ENCODE measurements around the gene MIR17HG. TPM values are rescaled to one million over a fixed set of nuclear protein-coding genes. Genes with fewer than 3 reads are reported as not detected.

Gene MIR17HG
- total RNA-seq, 4 donors from 2014 or later = 0.95 to 21.0 (median 4.5) TPM

DNA sequence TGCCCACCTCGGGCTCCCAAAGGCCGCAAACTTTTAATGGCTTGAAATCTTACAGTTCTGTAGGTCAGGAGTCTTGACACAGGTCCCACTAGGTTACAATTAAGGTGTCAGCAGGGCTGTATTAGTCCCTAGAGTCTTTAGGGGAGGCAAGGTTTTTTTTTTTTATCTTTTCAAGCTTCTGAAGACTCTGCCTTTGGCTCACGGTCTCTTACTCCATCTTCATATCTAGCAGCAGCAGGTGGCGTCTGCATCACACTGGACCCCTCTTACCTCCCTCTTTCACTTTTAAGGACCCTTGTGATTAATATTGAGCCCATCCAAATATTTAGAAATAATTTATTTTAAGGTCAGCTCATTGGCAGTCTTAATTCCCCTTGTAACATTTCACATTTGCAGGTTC is 11.6 kb downstream of the MIR17HG start:
- intact Hi-C loops (cut with DNase I) = no loop called here
- H3K4me1 ChIP-seq = peaks cover 0 to under 1% (median 0%) of the 10 kb centered on the region in 3 donors
- H3K27me3 ChIP-seq = no peaks in the 10 kb centered on the region
- no peak overlapping the region for H3K27ac ChIP-seq
- no peak for DNase-seq
- TF ChIP-seq, protein P1, sequence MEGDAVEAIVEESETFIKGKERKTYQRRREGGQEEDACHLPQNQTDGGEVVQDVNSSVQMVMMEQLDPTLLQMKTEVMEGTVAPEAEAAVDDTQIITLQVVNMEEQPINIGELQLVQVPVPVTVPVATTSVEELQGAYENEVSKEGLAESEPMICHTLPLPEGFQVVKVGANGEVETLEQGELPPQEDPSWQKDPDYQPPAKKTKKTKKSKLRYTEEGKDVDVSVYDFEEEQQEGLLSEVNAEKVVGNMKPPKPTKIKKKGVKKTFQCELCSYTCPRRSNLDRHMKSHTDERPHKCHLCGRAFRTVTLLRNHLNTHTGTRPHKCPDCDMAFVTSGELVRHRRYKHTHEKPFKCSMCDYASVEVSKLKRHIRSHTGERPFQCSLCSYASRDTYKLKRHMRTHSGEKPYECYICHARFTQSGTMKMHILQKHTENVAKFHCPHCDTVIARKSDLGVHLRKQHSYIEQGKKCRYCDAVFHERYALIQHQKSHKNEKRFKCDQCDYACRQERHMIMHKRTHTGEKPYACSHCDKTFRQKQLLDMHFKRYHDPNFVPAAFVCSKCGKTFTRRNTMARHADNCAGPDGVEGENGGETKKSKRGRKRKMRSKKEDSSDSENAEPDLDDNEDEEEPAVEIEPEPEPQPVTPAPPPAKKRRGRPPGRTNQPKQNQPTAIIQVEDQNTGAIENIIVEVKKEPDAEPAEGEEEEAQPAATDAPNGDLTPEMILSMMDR (IDR thresholded peaks at IDR 0.05) = no peak
- TF ChIP-seq POLR2A (IDR thresholded peaks at IDR 0.05) = no peak
- H3K36me3 ChIP-seq = peaks cover 0 to 38% (median 6%) of the 10 kb centered on the region in 3 donors
- no peak overlapping the region for H3K4me3 ChIP-seq
- no peaks in the 10 kb centered on the region for H3K9me3 ChIP-seq
- WGBS, 2 donors = 79 to 90% methylated on average over 4 of the region's 4 CpGs

DNA sequence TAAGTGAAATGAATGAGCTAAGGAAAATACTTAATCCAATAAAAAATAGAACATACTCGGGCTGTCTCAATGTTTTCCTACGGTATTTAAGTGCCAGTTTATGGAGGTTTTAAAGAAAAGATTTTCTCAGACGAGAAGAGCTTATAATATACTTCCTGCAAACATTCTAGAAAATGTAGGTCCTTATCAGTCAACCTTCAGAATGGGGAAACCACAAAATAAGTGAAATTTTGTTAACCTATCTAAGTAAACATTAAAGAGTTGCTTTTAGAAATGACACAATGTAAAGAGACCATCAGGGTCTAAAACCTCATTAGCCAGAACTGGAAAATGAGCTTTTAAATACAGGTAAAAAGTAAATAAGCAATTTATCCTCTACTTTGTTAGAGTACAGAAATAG is 12.1 kb downstream of the MIR17HG start:
- Histone ChIP-seq H3K4me3 (no peak overlapping the region), H3K4me1 (no peaks in the 10 kb centered on the region), H3K36me3 (peaks cover 0 to 33% (median 6%) of the 10 kb centered on the region in 3 donors), H3K9me3 (no peaks in the 10 kb centered on the region), H3K27ac (no peak overlapping the region), H3K27me3 (no peaks in the 10 kb centered on the region)
- WGBS, 2 donors = 53 to 66% methylated on average over 3 of the region's 3 CpGs
- no peak for DNase-seq
- TF ChIP-seq POLR2A (IDR thresholded peaks at IDR 0.05) = no peak
- TF ChIP-seq, protein P1 (IDR thresholded peaks at IDR 0.05) = no peak
- intact Hi-C loops (cut with DNase I) = no loop called here

DNA sequence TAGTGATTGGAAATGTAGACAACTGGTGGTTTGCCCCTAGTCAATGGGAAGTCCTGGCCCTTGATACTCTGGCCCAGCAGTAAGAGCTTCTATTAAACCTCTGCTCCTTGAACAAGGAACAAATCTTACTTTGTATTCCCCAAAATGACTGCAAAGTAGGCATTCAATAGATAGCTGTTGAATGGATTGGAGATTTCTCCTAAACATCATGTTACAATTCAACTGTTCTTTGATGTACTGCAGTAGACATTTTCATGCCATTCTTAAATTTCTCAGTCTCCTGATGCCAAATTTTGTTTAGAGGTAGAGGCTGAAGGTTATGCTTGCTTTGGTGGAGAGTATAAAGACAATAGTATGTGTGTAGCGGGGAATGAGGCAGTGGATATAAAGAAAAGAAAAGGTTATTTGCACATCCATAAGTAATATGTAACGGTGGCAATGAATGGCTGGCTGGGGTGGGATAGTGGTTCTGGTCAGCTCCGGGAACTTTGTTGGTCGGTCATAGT is 12.8 kb downstream of the MIR17HG start:
- no peak overlapping the region for H3K4me3 ChIP-seq
- intact Hi-C loops (cut with DNase I) = no loop called here
- no peaks in the 10 kb centered on the region for H3K9me3 ChIP-seq
- H3K27ac ChIP-seq = no peak overlapping the region
- H3K36me3 ChIP-seq = peaks cover 0 to 27% (median 3%) of the 10 kb centered on the region in 3 donors
- no peaks in the 10 kb centered on the region for H3K4me1 ChIP-seq
- TF ChIP-seq POLR2A (IDR thresholded peaks at IDR 0.05) = no peak
- TF ChIP-seq, protein P1 (IDR thresholded peaks at IDR 0.05) = no peak
- DNase-seq = no peak
- no peaks in the 10 kb centered on the region for H3K27me3 ChIP-seq
- WGBS, 2 donors = 76 to 83% methylated on average over 4 of the region's 4 CpGs

DNA sequence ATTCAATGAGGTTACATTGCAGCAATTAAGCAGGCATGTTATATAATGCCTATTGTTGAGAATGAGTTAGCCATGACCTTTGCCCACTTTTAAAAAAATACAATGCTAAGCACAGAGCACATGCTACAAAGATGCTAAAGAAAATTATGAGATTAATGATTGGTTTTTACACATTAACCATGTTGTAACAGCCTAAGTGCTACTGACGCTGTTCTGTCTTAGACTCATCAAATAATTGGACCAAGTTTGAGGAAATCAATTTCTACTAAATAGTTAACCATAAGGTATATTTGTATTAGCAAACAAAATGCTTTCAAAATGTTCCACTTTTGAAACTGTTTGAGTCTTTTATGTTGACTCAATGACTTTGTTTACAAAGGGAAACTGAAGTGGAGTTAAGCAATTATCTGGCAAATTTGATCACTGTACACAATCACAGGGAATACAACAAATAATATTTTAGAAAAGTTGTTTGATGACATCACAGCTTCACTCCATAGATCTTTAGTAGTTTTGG is 14.3 kb downstream of the MIR17HG start:
- Histone ChIP-seq H3K36me3 (peaks cover 0 to 11% (median 0%) of the 10 kb centered on the region in 3 donors), H3K4me3 (no peak overlapping the region), H3K9me3 (no peaks in the 10 kb centered on the region), H3K27ac (no peak overlapping the region), H3K4me1 (no peaks in the 10 kb centered on the region), H3K27me3 (no peaks in the 10 kb centered on the region)
- 95 to 100% methylated on average over 1 of the region's 1 CpG for WGBS, 2 donors
- TF ChIP-seq, protein P1 (IDR thresholded peaks at IDR 0.05) = no peak
- TF ChIP-seq POLR2A (IDR thresholded peaks at IDR 0.05) = no peak
- intact Hi-C loops (cut with DNase I) = no loop called here
- no peak for DNase-seq

DNA sequence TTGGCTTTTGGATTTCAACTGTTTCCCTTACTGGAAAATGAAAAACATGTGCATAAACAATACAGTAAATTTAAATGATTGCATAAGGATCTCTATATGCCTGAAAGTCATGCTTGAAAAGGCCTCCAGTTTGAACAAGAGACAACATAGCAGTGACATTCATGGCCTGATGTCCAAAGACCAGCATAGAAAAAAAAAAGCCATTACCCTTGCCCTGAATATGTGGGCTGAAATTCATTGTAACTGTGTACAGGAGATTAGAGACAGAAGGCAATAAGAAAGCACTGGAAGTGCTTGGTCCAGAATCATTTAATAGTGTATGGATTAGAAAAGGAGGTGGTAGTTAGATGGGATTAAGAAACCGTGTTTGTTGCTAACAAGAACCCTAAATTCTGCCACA is 15.4 kb downstream of the MIR17HG start:
- no peak for TF ChIP-seq POLR2A (IDR thresholded peaks at IDR 0.05)
- TF ChIP-seq, protein P1 (IDR thresholded peaks at IDR 0.05) = no peak
- 65 to 79% methylated on average over 1 of the region's 1 CpG for WGBS, 2 donors

More for the DNA sequence above, 15.4 kb downstream of the MIR17HG start:
- Histone ChIP-seq H3K27me3 (no peaks in the 10 kb centered on the region), H3K9me3 (no peaks in the 10 kb centered on the region), H3K4me3 (no peak overlapping the region), H3K4me1 (no peaks in the 10 kb centered on the region), H3K27ac (no peak overlapping the region), H3K36me3 (peaks cover 0 to under 1% (median 0%) of the 10 kb centered on the region in 3 donors)
- intact Hi-C loops (cut with DNase I) = no loop called here
- no peak for DNase-seq

Data from esophagus squamous epithelium (tissue), 5 donors.